Kidney (tissue), 14 donors: ENCODE results near the gene HEMK1. TPM values are rescaled to one million over a fixed set of nuclear protein-coding genes. Genes with fewer than 3 reads are reported as not detected.

Experiments
- DNase-seq, 5 donors: peaks; one replicate each; pipeline ENCODE4 v3.0.0-alpha.2; 2013 to 2020
- FAIRE-seq: peaks from 2 replicates; lab custom pipeline; 2012; peaks lifted over from hg19 to GRCh38; lab: Jason Lieb, UNC
- H3K27ac ChIP-seq, 2 donors: one replicate each; pipeline ENCODE4 v1.7.0; 2013; ENCODE audit warnings: low read depth in 2 of 2, low read length in 2 of 2, inconsistent platforms in 1 of 2
- H3K27me3 ChIP-seq: one replicate; pipeline ENCODE4 v1.7.1; 2013; ENCODE audit warnings: low read length, inconsistent platforms; ENCODE audit not compliant: control insufficient read depth, insufficient read depth
- H3K36me3 ChIP-seq, 3 donors: one replicate each; pipeline versions ENCODE4 v1.7.0 to v1.7.1; 2013; ENCODE audit warnings: low read length in 3 of 3, control low read depth in 1 of 3, inconsistent platforms in 1 of 3; ENCODE audit not compliant: insufficient read depth in 3 of 3, control insufficient read depth in 2 of 3
- H3K4me1 ChIP-seq, 3 donors: one replicate each; pipeline versions ENCODE4 v1.7.0 to v1.7.1; 2013; ENCODE audit warnings: low read length in 3 of 3, inconsistent platforms in 1 of 3, low read depth in 1 of 3; ENCODE audit not compliant: control insufficient read depth in 2 of 3, insufficient read depth in 2 of 3
- H3K4me3 ChIP-seq, 3 donors: one replicate each; pipeline versions ENCODE4 v1.7.0 to v1.8.1; 2013; ENCODE audit warnings: low read length in 3 of 3, control low read depth in 1 of 3, inconsistent platforms in 1 of 3
- H3K9ac ChIP-seq, 3 donors: one replicate each; pipeline versions ENCODE4 v1.7.0 to v1.7.1; 2013; ENCODE audit warnings: low read length in 3 of 3, control low read depth in 1 of 3, inconsistent platforms in 1 of 3
- H3K9me3 ChIP-seq, 3 donors: one replicate each; pipeline versions ENCODE4 v1.7.0 to v1.7.1; 2013; ENCODE audit warnings: low read length in 3 of 3, control low read depth in 1 of 3, inconsistent platforms in 1 of 3; ENCODE audit not compliant: control insufficient read depth in 2 of 3, insufficient read depth in 1 of 3
- CTCF ChIP-seq: IDR thresholded peaks from 3 replicates; pipeline ENCODE4 v1.5.1; 2012; ENCODE audit warnings: mild to moderate bottlenecking, moderate library complexity, borderline replicate concordance; ENCODE audit not compliant: insufficient read depth; ENCODE audit errors: extremely low read depth
- intact Hi-C: fragments of 100-400 bp; cut with DNase I; formaldehyde crosslinking; loops from one replicate; pipeline ENCODE4 v1.11.1; 2022
- polyA plus RNA-seq: library from polyadenylated mRNA; stranded (reverse); fragments of 350-450 nt; fragmentation: Illumina TruSeq; extraction: RNeasy Lipid Tissue Mini Kit (QIAGEN cat#74804); gene quantifications from one replicate; pipeline ENCODE4 v1.2.3, GENCODE V29; 2014; ENCODE audit warnings: low read depth, low replicate concordance; ENCODE audit not compliant: insufficient read depth
- total RNA-seq: library from RNA; stranded (reverse); fragmentation: NEBNext Ultra II Directional; extraction: Animal tissue kit (Norgen Biotek cat#: 25700); gene quantifications from one replicate; pipeline ENCODE4 v1.2.1, GENCODE V29; 2021
- donor health status: control.
- donor health status: control.
- donor health status: control.
- donor health status: control.
- donor health status: control.
- donor health status: DM: yes; HTN: yes; CAD: no.
- donor health status: Normal renal cell carcinoma (clear cell type).

The HEMK1 gene
- total and polyA plus RNA-seq, 2 donors from 2014 or later, result 25.1 to 30.3 TPM

- FAIRE-seq, result no peak
- TF ChIP-seq CTCF, result no peak
- no peaks in the 10 kb centered on the region for H3K36me3 ChIP-seq
- H3K9me3 ChIP-seq, result no peaks in the 10 kb centered on the region
- H3K27ac ChIP-seq, result no peak overlapping the region
- intact Hi-C loops, result loop anchor here (10.0 kb wide), 1 partner anchor 748 kb away; no protein-coding TSS in a partner anchor
- no peak overlapping the region for H3K9ac ChIP-seq
- H3K4me1 ChIP-seq, result peaks cover 0 to 17% (median 17%) of the 10 kb centered on the region in 3 donors
- no peaks in the 10 kb centered on the region for H3K27me3 ChIP-seq
- DNase-seq, result no peak
- H3K4me3 ChIP-seq, result no peak overlapping the region
These were observed 57.1 kb downstream of the HEMK1 start for GRCh38 chr3:50626401-50626800.

GRCh38 chr3:50627407-50628051 is 58.2 kb downstream of the HEMK1 start:
- Histone ChIP-seq H3K9ac (no peak overlapping the region), H3K9me3 (no peaks in the 10 kb centered on the region), H3K4me3 (no peak overlapping the region), H3K4me1 (peaks cover 0 to 21% (median 17%) of the 10 kb centered on the region in 3 donors), H3K27me3 (no peaks in the 10 kb centered on the region), H3K27ac (no peak overlapping the region), H3K36me3 (no peaks in the 10 kb centered on the region)
- DNase-seq (peak in 1 of 5 donors; percentile 90), FAIRE-seq (no peak)
- intact Hi-C loops, result loop anchor here (10.0 kb wide), 1 partner anchor 747 kb away; no protein-coding TSS in a partner anchor
- TF ChIP-seq CTCF, result no peak

- no peak overlapping the region for H3K4me3 ChIP-seq
- intact Hi-C loops, result loop anchor here (10.0 kb wide), 1 partner anchor 746 kb away; no protein-coding TSS in a partner anchor
- H3K9me3 ChIP-seq, result no peaks in the 10 kb centered on the region
- H3K27me3 ChIP-seq, result no peaks in the 10 kb centered on the region
- peaks cover 0 to 21% (median 17%) of the 10 kb centered on the region in 3 donors for H3K4me1 ChIP-seq
- H3K36me3 ChIP-seq, result no peaks in the 10 kb centered on the region
- TF ChIP-seq CTCF, result no peak
- FAIRE-seq (no peak), DNase-seq (no peak)
- H3K9ac ChIP-seq, result no peak overlapping the region
- H3K27ac ChIP-seq, result no peak overlapping the region
These were observed 59.3 kb downstream of the HEMK1 start for GRCh38 chr3:50628601-50629000.
